ENCODE results near the gene FAM3D.

GRCh38 chr3:58617338-58617761, 49.2 kb downstream of the FAM3D start:
- TF ChIP-seq CTCF (IDR thresholded peaks at IDR 0.05; ENCODE audit: insufficient read depth, low read length) (no peak), REST (IDR thresholded peaks at IDR 0.05; ENCODE audit: insufficient replicate concordance, low read depth) (no peak), GABPA (IDR thresholded peaks at IDR 0.05; ENCODE audit: low read depth) (no peak), POLR2AphosphoS5 (IDR thresholded peaks at IDR 0.05; ENCODE audit: low read depth) (no peak), SPI1 (IDR thresholded peaks at IDR 0.05; ENCODE audit: borderline replicate concordance, low read depth) (no peak)

Data from HL-60 (cell line).